COLO668 (cell line): ENCODE data around the gene TTC12.
A peak's percentile ranks its signal among the peaks of the same experiment; 100 is the strongest.

ENCODE experiments used
- DNase-seq: peaks from one replicate; lab custom pipeline; 2025; ENCODE audit not compliant: unreplicated experiment; lab: John Stamatoyannopoulos, UW

TTC12 gene

DNA sequence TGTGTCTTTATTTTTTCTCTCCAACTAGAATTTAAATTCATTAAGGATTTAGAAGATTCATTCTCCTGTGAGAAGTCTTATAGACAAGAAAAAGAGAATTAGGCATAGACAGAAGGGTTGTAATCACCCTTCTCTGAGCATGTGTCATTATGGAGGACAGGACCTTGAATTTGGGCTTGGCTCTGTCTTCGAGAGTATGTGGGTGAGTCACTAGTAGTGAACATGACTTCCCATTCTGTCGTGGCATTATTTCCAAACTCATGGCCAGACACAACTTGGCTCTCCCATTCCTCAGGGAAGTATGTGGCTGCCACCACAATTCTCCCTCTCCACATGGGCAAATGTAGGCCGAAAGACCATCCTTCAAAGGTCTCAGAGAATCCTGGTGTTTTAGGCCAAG, 58.9 kb downstream of the TTC12 start:
- no peak for DNase-seq

DNA sequence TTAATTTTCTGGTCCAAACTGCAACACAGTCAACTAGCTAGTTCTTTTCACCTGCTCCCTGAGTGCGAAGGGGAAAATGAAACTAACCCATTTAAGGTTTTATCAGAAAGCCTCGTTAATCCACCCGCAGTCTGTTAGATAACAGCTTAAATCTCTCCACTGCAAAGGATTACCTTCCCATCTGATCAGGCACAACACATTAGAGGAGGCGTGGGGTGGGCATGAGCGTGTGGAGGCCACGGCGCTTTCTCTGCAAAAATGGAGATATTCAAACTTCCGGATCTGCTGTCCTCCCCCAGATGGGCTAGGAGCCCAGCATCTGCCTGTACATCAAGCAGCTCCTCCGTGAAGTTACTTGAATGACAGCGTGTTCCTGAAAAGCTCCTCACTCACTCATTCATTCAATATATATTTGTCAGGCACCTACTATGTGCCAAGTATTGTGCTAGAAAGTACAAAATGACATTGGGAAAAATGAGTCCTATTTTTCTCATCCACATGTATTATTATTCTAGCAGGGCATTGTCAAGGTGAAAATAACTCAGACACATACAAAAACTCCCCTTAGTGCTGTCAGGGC, 59.7 kb downstream of the TTC12 start:
- no peak for DNase-seq

DNA sequence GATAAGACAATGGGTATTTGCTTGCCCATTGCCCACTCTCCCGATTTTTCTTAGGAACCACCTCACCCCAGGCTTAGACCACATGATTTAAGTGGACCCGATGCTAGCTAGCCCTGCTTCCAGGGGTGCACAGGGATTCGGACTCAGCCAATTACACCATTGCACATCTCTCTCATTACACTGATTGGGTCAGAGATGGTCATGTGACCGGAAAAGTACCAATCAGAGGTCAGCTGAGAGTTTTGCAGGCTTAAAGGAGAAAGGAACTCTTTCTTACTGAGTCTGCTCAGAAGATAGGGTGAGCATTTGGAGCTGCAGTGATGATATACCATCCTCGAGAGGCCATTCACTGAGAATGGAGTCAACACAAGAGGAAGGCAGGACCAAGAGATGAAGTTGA, 61.0 kb downstream of the TTC12 start:
- no peak for DNase-seq

DNA sequence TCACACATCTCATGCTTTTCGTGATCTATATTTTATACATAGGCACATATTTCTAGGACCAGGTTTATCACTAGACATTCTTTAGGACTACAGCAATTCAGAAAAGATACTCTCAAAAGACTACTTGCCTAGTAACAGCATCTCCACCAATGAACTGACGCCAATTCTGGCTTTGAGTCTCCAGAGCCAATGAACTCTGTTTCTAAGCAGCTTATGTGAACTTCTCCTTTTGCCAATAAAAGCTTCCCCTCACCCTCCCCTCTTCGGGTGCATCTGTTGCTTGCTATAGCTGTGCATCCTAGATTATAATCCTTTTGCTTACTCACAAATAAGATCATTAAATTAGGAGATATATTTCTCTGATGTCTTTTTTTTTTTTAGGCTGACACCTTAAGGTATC, 61.8 kb downstream of the TTC12 start:
- DNase-seq = no peak

DNA sequence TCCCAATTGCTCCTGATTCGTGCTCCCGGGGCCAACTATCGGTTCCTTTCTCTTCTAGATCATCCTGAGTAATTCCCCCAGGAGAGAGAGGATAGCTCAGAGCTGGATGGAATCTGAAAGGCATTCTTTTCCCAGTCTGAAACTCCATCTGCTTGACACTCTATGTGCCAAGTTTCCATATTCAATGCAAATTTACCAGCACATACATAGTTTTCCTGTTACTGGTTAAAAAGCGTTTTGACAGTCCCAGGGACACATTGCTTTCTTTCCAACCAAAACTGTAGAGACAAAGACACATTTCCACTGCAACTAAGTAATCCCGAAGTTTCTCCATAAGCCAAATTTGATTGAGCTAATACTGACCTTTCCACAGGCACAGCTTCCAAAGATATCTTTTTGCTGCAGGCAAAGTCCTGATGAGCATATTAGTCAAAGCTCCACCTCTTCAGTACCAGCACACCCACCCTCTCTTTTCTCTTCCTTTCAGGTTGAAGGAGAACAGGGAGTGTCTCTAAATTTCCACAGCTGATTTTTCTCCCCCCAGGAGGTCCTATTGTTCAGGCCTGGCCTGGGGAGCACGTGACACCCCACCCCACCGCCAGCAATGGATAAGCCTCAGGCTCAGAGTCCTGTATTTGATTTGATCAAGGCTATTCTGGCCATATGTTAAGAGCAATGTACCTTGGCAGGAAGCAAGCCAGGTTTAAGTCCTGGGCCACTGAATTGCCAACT, 63.5 kb downstream of the TTC12 start:
- DNase-seq = no peak

DNA sequence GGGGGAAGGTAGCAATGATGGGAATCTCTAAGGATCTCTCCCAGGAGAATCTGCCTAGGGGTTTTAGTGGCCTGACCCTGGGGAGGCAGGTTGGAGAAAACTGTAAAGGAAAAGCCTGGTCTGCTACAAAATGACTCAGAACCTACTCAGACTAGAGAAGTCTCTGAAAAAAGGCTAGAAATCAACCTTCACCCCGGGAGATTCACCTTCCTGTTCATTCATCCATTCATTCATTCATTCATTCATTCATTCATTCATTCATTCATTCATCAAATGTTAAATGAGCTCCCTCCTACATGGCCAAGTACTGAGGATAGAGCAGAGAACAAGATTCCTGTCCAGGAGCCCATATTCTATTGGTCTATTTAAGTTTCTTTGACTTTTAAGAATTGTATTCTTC, 64.3 kb downstream of the TTC12 start:
- DNase-seq = no peak

DNA sequence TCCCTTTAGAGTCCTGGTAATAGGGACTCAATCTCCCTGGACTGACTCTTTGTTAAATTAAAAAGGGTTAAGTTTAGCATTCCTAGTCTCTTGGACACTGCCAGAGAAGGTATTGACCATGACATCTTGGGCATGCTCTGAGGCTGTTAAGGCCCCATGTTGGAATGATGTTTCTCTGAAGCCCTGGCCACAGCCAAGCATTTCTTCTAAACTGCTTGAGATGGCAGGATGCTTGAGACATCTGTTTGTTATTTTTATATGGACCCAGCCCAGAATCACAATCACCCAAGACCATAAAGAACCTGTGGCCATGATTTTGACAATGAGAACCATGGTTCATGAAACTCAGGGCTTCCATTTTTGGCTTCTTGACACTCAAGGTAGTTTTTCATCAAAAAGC, 67.7 kb downstream of the TTC12 start:
- no peak for DNase-seq

DNA sequence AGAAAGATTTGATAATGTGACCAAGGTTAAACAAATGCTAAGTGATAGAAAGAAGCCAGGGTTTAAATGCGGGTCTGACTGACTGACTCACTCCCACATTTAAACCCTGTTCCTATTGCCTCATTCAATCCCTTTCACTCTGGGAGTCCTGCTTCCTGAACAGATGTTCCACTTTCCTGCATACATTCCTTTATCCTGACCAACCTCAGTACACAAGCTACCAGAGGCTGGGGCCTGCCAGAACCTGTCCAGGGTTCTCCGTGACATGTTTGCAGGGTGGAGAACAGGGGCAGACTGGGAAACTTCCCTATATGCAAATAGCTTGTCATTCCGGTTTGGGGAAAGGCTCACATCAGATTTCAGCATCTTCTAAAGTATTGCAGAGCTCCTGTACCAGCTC, 70.2 kb downstream of the TTC12 start:
- peak; percentile 73 for DNase-seq

DNA sequence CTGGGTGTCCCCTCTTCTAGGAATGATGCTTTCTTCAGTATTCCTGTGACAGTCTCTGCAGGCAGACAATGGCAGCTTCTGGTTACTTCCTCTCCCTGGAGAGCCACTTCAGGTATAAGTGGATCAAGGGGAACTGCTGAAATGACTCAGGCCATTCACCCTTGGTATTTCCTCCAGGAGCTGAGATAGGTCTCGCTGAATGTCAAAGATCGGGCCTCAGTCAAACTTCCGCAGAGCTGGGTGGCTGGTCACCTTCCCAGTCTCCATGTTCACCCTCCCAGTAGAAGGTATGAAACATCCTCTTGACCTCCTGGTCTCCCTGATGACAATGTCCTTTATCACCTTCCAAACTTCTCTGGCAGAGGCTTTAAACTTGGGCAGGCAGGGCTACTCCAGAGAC, 71.4 kb downstream of the TTC12 start:
- no peak for DNase-seq

DNA sequence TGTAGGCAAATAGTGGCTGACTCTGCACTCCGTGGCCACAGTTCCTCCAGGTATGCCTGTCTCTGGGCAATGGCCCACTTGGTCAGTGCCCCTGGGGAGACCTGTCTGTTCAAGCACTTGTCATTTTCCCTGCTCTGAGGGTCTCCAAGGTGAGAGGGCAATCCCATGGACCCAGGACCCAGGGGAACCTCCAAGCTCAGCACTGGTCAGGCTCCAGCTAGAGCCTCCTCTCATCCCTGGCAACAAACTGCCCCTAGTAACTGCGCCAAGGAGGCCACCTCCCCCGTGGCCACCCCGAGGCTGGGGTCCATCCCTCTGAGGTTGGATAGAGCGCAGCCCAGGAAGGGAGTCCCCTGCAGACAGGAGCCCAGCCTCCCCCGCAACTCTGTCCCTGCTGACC, 72.5 kb downstream of the TTC12 start:
- no peak for DNase-seq

DNA sequence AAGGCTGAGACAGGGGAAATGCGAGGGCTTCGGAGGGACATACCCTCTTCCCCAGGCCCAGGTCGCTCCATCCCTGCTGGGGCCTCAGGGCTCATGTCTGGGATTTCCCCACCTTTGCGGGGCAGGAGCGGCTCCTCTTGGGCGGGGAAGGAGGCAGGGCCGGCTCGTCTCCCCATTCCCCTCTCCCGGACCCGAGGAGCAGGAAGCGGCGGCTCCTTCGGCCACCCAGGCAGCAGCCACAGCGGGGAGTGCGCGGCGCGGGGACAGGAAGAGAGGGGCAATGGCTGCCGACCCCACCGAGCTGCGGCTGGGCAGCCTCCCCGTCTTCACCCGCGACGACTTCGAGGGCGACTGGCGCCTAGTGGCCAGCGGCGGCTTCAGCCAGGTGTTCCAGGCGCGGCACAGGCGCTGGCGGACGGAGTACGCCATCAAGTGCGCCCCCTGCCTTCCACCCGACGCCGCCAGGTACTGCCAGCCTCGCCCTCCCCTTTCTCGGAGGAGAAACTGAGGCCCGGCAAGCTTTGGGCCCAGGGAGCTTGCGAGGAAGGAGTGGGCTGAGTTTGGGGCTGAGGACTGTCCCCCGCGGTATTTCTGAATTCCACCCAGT, 73.3 kb downstream of the TTC12 start, which contains the start of gene ANKK1:
TSS of gene ANKK1 (plus strand) at position 175 of the 607 bp plus-strand sequence. CDS start at position 281, 106 bp downstream.
- peak; percentile 81 for DNase-seq

DNA sequence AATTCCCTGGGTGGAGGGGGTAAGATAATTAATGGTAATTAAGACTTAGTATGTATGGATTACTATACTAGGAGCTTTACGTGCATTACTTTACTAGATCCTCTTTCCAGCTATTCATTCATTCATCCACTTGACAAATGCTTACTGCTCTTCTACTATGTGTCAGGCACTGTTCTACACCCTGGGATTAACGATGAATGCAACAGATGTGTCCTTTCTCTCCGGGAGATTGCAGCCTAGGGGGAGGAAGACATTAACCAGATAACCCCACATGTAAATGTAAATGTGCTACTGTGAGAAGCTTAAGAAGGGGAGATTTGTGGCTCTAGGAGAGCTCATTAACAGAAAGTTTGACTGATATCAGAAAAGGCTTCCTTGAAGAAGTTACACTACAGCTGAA, 74.9 kb downstream of the TTC12 start:
- DNase-seq = no peak

DNA sequence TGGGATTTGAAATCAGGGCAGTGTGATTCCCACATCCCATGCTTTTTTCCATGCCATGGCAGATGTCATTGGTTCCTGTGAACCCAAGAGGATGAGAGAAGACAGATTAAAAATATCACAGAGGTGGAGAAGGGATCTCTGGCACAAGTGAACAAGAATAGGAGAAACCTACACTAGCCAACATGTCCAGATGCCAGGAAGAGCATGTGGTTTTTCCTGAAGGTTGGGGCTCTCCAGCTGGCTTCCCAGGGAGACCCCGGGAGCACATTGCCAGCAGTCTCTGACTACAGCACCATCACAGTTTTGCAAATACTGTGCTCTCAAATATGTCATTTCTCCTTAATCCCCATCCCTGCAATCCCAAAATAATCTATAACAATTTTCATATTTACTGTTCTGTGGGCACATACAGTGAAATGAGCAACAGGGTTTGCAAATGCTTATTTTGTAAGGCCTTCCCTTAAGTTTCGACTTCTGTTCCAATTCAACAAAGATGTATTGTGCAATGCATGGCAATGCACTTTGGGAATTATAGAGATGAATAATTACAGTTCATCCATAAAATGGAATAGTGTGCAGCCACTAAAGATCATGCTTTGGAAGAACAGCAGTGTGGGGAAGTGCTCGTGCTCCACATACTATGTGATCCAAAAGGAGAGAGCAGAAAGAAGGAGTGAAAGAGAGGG, 78.0 kb downstream of the TTC12 start:
- no peak for DNase-seq

DNA sequence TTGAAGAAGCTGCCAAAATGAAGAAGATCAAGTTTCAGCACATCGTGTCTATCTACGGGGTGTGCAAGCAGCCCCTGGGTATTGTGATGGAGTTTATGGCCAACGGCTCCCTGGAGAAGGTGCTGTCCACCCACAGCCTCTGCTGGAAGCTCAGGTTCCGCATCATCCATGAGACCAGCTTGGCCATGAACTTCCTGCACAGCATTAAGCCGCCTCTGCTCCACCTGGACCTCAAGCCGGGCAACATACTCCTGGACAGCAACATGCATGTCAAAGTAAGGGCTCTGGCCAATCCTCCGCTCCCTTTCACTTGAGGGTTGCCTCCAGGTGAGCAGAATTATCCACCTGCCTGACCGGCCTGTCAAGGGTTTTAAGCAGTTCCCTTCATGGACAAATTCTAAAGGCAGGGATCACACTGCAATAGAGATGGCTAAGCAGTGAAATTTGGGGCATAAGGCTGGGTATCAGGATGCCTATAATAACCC, 79.2 kb downstream of the TTC12 start:
- DNase-seq = no peak

DNA sequence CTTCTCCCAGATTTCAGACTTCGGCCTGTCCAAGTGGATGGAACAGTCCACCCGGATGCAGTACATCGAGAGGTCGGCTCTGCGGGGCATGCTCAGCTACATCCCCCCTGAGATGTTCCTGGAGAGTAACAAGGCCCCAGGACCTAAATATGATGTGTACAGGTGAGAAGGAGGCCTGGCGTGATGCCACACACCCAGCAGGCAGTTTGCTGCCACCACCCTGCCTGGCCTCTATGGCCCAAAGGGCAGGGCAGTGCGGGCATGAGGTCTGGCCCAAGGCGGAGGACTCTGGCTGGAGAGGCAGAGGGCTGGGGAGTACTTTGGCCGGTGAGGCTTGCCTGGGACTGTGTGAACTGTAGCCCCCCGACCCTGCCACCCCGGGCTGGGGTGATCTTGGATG, 80.5 kb downstream of the TTC12 start:
- no peak for DNase-seq

DNA sequence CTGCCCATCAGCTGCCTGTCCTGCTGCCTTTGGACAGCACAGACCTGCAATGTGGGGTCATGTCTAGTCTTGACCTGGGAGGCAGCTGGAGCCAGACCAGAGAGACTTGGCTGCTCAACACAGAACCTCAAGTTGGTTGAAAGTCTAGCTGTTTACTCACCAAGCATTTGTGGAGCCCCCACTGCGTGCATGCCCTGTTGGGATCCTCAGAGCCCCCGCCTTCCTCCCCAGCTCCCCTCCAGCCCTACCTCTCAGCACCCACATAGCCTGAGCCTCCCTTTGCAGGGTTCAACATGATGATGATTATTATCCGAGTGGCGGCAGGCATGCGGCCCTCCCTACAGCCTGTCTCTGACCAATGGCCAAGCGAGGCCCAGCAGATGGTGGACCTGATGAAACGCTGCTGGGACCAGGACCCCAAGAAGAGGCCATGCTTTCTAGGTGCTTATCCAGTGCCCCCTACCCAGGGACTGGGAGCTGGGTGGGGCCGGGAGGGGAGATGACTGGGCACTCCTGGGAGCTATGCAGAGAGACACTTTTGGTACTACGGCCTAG, 81.5 kb downstream of the TTC12 start:
- DNase-seq = no peak

DNA sequence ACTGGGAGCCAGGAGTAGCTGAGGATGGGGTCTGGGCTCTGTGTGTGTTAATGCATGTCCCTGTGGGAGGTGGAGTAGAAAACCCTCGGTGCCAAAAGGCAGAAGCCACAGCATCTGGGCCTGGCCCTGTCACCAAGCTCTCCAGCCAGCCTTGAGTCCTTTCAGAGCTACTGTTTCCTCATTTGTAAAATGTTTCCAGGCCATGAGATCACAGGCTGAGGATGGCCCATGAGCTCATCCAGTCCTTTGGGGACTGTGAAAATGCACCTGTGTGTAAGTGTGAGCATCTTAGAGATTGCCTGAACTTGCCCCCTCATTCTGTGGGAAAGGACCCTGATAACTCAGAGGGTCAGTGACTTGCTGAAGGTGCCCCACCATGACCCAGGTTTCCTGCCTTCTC, 82.3 kb downstream of the TTC12 start:
- DNase-seq = no peak

DNA sequence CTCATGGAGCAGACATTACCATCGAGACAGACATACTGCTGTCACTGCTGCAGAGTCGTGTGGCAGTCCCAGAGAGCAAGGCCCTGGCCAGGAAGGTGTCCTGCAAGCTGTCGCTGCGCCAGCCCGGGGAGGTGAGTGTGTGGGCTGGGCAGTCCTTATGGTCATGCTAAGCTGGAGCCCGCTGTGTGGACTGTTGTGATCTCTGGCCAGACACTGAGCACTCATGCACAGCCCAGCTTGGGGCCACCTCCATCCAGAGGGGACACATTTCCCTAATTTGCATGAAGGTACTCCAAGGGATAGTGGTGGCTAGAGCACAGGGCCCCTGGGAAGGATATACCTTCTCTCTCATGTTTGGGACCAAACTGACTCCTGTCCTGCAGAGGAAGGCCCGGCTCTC, 82.8 kb downstream of the TTC12 start:
- DNase-seq = no peak

DNA sequence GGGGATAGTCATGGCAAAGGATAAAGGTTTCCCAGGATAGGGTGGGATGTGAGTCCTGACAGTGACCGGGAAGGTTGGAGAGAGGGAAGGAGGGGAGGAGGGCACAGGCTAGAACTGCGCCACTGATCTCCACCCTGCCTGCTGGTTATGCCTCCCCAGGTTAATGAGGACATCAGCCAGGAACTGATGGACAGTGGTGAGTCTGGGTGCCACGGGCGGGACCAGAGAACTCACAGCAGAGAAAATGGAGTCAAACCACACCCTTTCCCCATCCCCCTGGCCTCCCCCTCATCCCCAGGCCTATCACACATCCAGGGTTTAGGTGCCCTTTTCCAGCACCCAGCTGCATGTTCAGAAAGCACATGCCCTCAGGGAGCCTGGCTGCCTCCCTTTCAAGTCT, 83.4 kb downstream of the TTC12 start:
- no peak for DNase-seq

DNA sequence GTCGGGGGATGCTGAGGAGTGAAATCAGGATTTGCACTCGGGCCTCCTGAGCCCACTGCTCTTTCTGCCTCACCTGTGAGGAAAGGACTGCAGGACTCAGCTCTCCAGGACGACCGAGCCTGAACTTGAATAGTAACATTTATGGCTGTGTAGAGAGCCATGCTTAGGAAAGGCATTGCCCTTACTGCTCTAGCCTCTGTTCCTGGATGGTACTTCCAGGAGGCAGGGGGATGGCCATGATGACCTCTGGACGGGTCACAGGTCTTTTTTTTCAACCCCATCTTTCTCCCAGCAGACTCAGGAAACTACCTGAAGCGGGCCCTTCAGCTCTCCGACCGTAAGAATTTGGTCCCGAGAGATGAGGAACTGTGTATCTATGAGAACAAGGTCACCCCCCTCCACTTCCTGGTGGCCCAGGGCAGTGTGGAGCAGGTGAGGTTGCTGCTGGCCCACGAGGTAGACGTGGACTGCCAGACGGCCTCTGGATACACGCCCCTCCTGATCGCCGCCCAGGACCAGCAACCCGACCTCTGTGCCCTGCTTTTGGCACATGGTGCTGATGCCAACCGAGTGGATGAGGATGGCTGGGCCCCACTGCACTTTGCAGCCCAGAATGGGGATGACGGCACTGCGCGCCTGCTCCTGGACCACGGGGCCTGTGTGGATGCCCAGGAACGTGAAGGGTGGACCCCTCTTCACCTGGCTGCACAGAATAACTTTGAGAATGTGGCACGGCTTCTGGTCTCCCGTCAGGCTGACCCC, 84.5 kb downstream of the TTC12 start:
- DNase-seq = no peak
